ENCODE data around the gene PRKD2. TPM values are rescaled to one million over a fixed set of nuclear protein-coding genes. Genes with fewer than 3 reads are reported as not detected.

Gene PRKD2
- total RNA-seq, 1 donor from 2014 or later = 69.3 TPM

GRCh38 chr19:46624958-46625661 is 91.8 kb downstream of the PRKD2 start, which contains the start of gene PTGIR:
Gene PTGIR, minus strand, starts transcription at chr19:46625089. Its CDS starts 864 bp downstream, at chr19:46624225.
- H3K4me3 Mint-ChIP-seq (ENCODE audit: low read depth) = no peak within 1 kb of the TSS

More at GRCh38 chr19:46624958-46625661, 91.8 kb downstream of the PRKD2 start, which contains the start of gene PTGIR:
- Mint-ChIP-seq H3K27me3 (peaks cover 20% of the 10 kb centered on the region), H3K36me3 (ENCODE audit: insufficient read depth) (no peaks in the 10 kb centered on the region), H3K4me1 (ENCODE audit: low read depth) (peaks cover 1% of the 10 kb centered on the region), H3K9me3 (ENCODE audit: low read depth) (no peaks in the 10 kb centered on the region), H3K27ac (no peak within 1 kb of the TSS)
- no peak for DNase-seq (ENCODE audit: low spot score, unreplicated experiment)
- no peak for TF ChIP-seq CTCF (IDR thresholded peaks at IDR 0.05; ENCODE audit: unreplicated experiment)

Small RNAs within 50 kb of the gene (microRNA-seq; reads per million reads assigned to microRNA genes)
- gene MIR320E (ENCODE audit: borderline number of aligned reads, unreplicated experiment) = 3.6 reads per million

Other genes with a start within 250 kb of the PRKD2 start
- gene PNMA8A, start 245.6 kb downstream of the PRKD2 start, total RNA-seq = 27.5 and 28.1 TPM in 2 replicates
- 1.8 and 2.1 TPM in 2 replicates for gene PNMA8B, start 221.2 kb downstream of the PRKD2 start, total RNA-seq
- gene CALM3, start 115.8 kb downstream of the PRKD2 start, total RNA-seq = 387 and 399 TPM in 2 replicates
- not detected in 2 replicates for gene PTGIR, start 92.0 kb downstream of the PRKD2 start, total RNA-seq
- gene GNG8, start 80.9 kb downstream of the PRKD2 start, total RNA-seq = not detected in 2 replicates
- 2.6 and 3.1 TPM in 2 replicates for gene DACT3, start 55.9 kb downstream of the PRKD2 start, total RNA-seq
- 42.9 and 44.1 TPM in 2 replicates for gene FKRP, start 28.9 kb upstream of the PRKD2 start, total RNA-seq
- 115 and 117 TPM in 2 replicates for gene STRN4, start 29.3 kb upstream of the PRKD2 start, total RNA-seq
- 24.2 and 33.5 TPM in 2 replicates for gene SLC1A5, start 71.5 kb upstream of the PRKD2 start, total RNA-seq
- 96.9 and 103 TPM in 2 replicates for gene AP2S1, start 133.7 kb upstream of the PRKD2 start, total RNA-seq
- 84.9 and 86.0 TPM in 2 replicates for gene ARHGAP35, start 143.9 kb upstream of the PRKD2 start, total RNA-seq